ENCODE results near the gene MRPL58. TPM values are rescaled to one million over a fixed set of nuclear protein-coding genes. Genes with fewer than 3 reads are reported as not detected.

MRPL58 gene
- total and polyA plus RNA-seq, 2 of the 8 experiments (the other 6 are each of a cell fraction or from before 2014, with no cell fraction given) = 43.6 to 49.1 TPM

DNA sequence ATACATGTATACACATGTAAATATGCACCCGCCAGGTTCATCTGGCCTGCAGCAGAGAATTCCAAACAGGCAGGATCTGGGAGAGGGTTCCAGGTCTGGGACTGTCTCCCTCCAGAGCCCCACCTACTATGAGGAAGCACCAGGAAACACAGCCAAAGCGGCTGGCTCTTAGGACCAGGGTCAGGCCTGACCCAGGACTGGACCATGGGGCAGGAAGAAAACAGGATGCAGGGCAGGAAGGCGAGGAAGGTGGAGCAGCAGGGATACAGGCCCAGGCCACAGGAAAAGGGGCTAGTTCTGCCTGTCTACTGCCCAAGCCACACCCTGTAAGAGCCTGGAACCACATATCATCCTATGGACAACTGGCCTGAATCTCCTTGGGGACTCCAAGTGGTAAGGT, 42.1 kb upstream of the MRPL58 start:
- POLR2A ChIA-PET (ENCODE audit: partially characterized antibody) = interaction anchor here (1.1 to 6.5 kb wide), 3 partner anchors 9 to 41 kb away, joined by 3 to 48 read pairs (median 4); partner anchors contain the start of gene MRPL58
- no peaks in the 10 kb centered on the region for H3K79me2 ChIP-seq (ENCODE audit: control insufficient read depth in 1 of 2, insufficient read depth in 2 of 2, low read length in 2 of 2)

More for the DNA sequence above, 42.1 kb upstream of the MRPL58 start:
- H3K27ac ChIP-seq (ENCODE audit: low read depth, low read length) = no peak overlapping the region
- TF ChIP-seq KDM4A (IDR thresholded peaks at IDR 0.05; ENCODE audit: low read depth, low read length, severe bottlenecking) (no peak), TAF1 (IDR thresholded peaks at IDR 0.05; ENCODE audit: low read depth, low read length) (no peak), SIRT6 (IDR thresholded peaks at IDR 0.05; ENCODE audit: low read length) (no peak), SUZ12 (IDR thresholded peaks at IDR 0.05; ENCODE audit: low read length) (0 out of 2 replicates have a peak, but pooled peaks have one; percentile 0)
- CTCF ChIA-PET (ENCODE audit: partially characterized antibody) = interaction anchor here (0.7 to 19.8 kb wide), 5 partner anchors 8 to 721 kb away, joined by 4 to 345 read pairs (median 17); partner anchors contain the start of gene MRPL58
- H3K18ac ChIP-seq (ENCODE audit: extremely low read depth, low read length) = no peak overlapping the region
- no peak overlapping the region for H3K23ac ChIP-seq (ENCODE audit: insufficient read length)
- H3K27me3 ChIP-seq (replicated peaks in 1 of 4; ENCODE audit: control insufficient read depth in 3 of 4, extremely low read depth in 1 of 4, insufficient read depth in 3 of 4, low read length in 3 of 4) = peaks cover 17 to 41% (median 36%) of the 10 kb centered on the region in 4 experiments
- no peak overlapping the region for H2BK120ac ChIP-seq (replicated peaks; ENCODE audit: low read depth, low read length)
- H4K20me1 ChIP-seq (replicated peaks in 1 of 2; ENCODE audit: control insufficient read depth in 1 of 2, insufficient read depth in 2 of 2, low read length in 2 of 2) = no peaks in the 10 kb centered on the region
- no peak for FAIRE-seq
- H3K79me1 ChIP-seq (ENCODE audit: low read depth, low read length) = no peaks in the 10 kb centered on the region
- peaks cover 10% of the 10 kb centered on the region; the same call in 1 of the 2 replicates for H3K23me2 ChIP-seq (ENCODE audit: low read depth, low read length)
- no peak overlapping the region for H2BK15ac ChIP-seq (ENCODE audit: low read length)
- no peak overlapping the region for H3K14ac ChIP-seq (ENCODE audit: insufficient read length)
- WGBS, 2 experiments (ENCODE audit: extremely low coverage in 1 of 2, insufficient coverage in 1 of 2, insufficient read length in 1 of 2, insufficient replicate concordance in 2 of 2, low coverage in 1 of 2, low lambda C conversion rate in 2 of 2, missing lambda C conversion rate in 1 of 2) = 84% methylated on average over 3 of the region's 3 CpGs; no CpG with 5 or more reads in 1 of the 2 experiments
- no peak overlapping the region for H3K56ac ChIP-seq (replicated peaks; ENCODE audit: insufficient read length, low read depth, low read length)
- DNase-seq (ENCODE audit: low read depth in 1 of 2, low spot score in 2 of 2) = no peak
- no peaks in the 10 kb centered on the region for H3K36me3 ChIP-seq (ENCODE audit: control insufficient read depth in 2 of 4, insufficient read depth in 4 of 4, low read length in 3 of 4)
- no peak overlapping the region for H3K4ac ChIP-seq (replicated peaks; ENCODE audit: insufficient read length, low read depth, low read length)
- H4K5ac ChIP-seq (ENCODE audit: insufficient read length, low read depth, low read length) = no peak overlapping the region
- H3K4me1 ChIP-seq (replicated peaks in 1 of 4; ENCODE audit: control insufficient read depth in 3 of 4, insufficient read depth in 4 of 4, low read length in 3 of 4) = peaks cover 0 to 15% (median 9%) of the 10 kb centered on the region in 4 experiments; a peak in 6 of 7 replicates
- H2BK12ac ChIP-seq (ENCODE audit: low read depth, low read length) = no peak overlapping the region
- no peak overlapping the region for H3K4me2 ChIP-seq (ENCODE audit: insufficient read depth in 1 of 2, low read depth in 2 of 2, low read length in 2 of 2)
- no peak overlapping the region for H4K91ac ChIP-seq (replicated peaks; ENCODE audit: insufficient read length, low read length)
- no peak overlapping the region for H2AK5ac ChIP-seq (ENCODE audit: low read depth, low read length)
- H3K9ac ChIP-seq (replicated peaks in 1 of 4; ENCODE audit: extremely low read depth in 1 of 4, low read depth in 3 of 4, low read length in 3 of 4) = no peak overlapping the region; a peak in 1 of 7 replicates
- no peak overlapping the region for H2AFZ ChIP-seq (ENCODE audit: low read length)
- H2BK5ac ChIP-seq (ENCODE audit: low read depth, low read length) = no peak overlapping the region
- no peaks in the 10 kb centered on the region for H3K9me3 ChIP-seq (ENCODE audit: insufficient read depth in 2 of 2, low read depth in 1 of 2, low read length in 1 of 2)
- no peak overlapping the region for H2BK20ac ChIP-seq (ENCODE audit: low read length)
- H4K8ac ChIP-seq (ENCODE audit: extremely low read depth, insufficient read depth, low read length) = no peak overlapping the region
- no peak overlapping the region for H3K4me3 ChIP-seq (ENCODE audit: extremely low read depth in 1 of 4, insufficient read depth in 2 of 4, low read depth in 3 of 4, low read length in 4 of 4)
